GM18909 (cell line): ENCODE data around the gene LY6G6C.
A peak's percentile ranks its signal among the peaks of the same experiment; 100 is the strongest.

Experiments
- ATAC-seq: cut with Tn5 transposase; IDR thresholded peaks from one replicate; pipeline ENCODE4 v1.9.1; 2021; ENCODE audit warnings: mild to moderate bottlenecking; ENCODE audit not compliant: unreplicated experiment, poor library complexity

The LY6G6C gene

DNA sequence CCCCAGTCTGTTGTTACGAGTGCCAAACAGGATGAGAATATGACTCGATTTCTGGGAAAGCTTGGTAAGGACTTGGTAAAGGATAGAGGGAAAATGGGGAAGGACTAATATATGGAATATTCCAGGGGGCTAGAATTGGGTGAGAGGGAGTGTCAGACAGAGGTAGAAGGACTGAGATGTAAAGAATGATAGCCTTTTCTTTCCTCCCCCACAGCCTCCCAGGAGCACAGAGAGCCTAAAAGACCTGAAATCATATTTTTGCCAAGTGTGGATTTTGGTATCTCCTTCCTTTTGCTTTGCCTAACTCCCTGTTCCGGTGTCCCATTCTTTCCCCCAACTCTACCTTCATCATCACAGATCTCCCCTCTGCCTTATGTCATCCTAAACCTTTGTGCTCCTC is 21.3 kb upstream of the LY6G6C start:
- no peak for ATAC-seq

DNA sequence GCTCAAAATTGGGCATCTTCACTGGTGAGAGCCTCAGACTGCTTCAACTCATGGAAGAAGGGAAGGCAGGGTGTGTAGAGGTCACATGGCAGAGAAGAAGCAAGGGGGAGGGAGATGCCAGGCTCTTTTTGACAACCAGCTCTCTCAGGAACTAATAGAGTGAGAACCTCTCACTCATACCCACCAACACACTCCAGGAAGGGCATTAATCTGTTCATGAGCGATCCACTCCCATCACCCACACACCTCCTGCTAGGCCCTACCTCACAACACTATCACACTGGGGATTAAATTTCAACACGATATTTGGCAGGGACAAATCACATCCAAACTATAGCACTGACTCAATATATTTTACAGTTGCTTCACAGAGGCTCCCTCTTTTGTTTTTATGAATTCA is 20.3 kb upstream of the LY6G6C start:
- no peak for ATAC-seq

GRCh38 chr6:31740397-31741223 is 19.1 kb upstream of the LY6G6C start:
- ATAC-seq: peak; percentile 1

GRCh38 chr6:31739639-31740396 is 18.3 kb upstream of the LY6G6C start, which contains the start of gene MSH5:
MSH5 (plus strand) TSS chr6:31740005; CDS start chr6:31740467, 462 bp downstream.
- ATAC-seq: peak; percentile 73

GRCh38 chr6:31737991-31738979 is 16.7 kb upstream of the LY6G6C start:
- no peak for ATAC-seq

- ATAC-seq: no peak
These were observed 15.9 kb upstream of the LY6G6C start for GRCh38 chr6:31737315-31737990.

DNA sequence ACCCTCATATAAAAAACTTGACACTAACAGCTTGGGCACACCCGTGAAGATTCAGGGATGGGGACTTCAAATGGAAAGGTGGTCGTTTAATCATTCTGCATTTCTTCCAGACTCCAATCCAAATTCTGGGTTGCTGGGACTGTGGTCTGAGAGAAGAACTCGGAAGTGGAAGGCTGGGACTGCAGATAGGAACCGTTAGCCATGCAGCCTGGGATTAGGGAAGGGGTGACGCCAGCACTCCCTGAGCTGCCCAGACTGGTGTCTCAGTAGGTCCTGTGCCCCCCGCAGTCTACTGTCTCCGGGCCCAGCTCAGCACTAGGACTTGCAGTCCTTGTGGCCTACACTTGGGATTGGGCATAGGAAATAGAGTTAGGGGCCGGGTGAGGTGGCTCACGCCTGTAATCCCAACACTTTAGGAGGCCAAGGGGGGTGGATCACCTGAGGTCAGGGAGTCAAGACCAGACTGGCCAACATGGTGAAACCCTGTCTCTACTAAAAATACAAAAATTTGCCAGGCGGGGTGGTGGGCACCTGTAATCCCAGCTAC is 15.3 kb upstream of the LY6G6C start:
- no peak for ATAC-seq

DNA sequence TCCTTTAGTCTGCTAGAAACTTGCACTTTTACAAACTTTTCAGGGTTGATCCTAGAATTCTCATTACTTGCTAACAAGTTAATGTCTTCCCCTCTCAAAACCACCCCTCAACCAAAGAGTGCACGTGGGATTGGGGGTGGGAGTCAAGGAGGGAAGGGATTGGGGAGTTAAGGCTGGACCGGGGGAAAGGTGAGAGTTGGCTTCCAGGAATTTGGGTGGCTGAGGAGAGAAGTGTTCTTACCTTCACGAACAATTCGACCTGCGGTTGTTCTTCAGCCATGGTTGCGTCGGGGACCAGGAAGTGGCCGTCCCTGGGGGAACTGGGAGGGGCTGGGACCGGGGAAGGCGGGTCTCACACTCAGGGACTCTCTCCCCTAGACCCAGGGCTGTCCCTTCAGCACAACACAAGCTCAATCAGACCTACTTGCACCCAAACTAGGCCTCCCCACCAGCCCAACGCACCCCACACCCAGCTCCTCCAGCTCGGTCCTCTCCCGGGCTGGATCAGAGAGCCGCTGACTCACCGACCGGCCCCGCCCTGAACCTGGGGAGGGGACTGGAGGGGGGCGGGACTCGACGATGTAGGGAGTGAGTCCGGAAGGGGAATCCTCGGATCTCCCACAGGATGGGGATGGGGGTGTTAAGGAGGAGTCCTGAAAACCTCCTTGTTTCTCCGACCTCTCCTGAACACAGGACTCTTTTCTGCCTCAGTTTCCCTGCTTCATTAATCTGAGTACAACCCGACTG is 14.6 kb upstream of the LY6G6C start, which contains the start of gene CLIC1:
Gene CLIC1, minus strand, starts transcription at position 510 of the 747 bp plus-strand sequence. Its CDS starts 230 bp downstream, at position 280.
- peak; percentile 19 for ATAC-seq

- ATAC-seq: peak; percentile 37
These were observed 13.4 kb upstream of the LY6G6C start for GRCh38 chr6:31734821-31735406.

DNA sequence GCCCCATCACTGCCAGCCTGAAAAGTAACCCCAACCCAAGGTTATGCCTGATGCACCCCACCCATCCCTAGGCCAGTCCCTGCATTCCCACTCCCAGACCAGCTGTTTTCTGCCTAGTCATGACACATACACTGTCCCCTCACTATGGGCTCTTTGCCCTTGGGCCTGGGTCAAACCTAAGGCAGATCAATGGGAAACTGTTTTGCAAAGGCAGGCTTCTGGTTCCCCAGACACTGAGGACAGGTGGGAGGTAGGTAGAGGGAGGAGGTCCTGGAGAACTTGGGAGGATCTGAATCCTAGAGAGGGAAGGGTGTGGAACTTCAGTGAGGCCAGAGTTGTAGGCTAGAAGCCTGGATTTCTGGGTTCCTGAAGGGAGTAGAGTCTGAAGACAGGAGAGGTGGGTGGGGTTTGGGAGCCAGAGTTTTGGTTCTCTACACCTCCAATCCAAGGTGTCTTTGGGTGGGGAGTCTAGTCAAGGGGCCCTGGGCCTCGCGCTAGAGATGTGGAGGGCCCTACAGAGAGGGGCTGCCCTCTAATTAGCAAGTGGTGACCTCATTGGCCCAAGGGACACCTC is 12.8 kb upstream of the LY6G6C start:
- no peak for ATAC-seq

- no peak for ATAC-seq
These were observed 12.2 kb upstream of the LY6G6C start for GRCh38 chr6:31733734-31734133.

- ATAC-seq: no peak
These were observed 10.5 kb upstream of the LY6G6C start for GRCh38 chr6:31732029-31732428.

DNA sequence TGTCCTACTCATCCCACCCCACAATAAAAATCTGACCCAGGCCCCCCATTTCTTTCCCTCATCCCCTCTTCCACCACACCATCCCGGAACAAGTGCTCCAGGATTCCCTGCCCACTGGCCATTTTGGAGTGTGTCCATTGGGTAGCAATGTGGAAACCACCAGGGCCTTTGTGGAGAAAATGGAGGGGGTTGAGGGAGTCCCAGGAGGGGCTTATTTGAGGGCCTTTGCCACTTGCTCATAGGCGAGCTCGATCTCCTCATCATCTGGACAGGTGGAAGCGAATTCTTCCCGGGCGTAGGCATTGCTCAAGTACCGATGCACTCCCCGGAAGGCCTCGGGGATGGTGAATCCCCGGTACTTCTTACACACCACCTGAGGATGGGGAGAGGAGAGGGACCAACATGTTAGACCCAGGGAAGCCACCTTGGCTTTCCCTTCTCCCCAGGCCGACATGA is 9.1 kb upstream of the LY6G6C start:
- no peak for ATAC-seq

- ATAC-seq: peak; percentile 32
These were observed 8.6 kb upstream of the LY6G6C start for GRCh38 chr6:31729979-31730630.

GRCh38 chr6:31729515-31729978 is 8.0 kb upstream of the LY6G6C start:
- peak; percentile 43 for ATAC-seq

DNA sequence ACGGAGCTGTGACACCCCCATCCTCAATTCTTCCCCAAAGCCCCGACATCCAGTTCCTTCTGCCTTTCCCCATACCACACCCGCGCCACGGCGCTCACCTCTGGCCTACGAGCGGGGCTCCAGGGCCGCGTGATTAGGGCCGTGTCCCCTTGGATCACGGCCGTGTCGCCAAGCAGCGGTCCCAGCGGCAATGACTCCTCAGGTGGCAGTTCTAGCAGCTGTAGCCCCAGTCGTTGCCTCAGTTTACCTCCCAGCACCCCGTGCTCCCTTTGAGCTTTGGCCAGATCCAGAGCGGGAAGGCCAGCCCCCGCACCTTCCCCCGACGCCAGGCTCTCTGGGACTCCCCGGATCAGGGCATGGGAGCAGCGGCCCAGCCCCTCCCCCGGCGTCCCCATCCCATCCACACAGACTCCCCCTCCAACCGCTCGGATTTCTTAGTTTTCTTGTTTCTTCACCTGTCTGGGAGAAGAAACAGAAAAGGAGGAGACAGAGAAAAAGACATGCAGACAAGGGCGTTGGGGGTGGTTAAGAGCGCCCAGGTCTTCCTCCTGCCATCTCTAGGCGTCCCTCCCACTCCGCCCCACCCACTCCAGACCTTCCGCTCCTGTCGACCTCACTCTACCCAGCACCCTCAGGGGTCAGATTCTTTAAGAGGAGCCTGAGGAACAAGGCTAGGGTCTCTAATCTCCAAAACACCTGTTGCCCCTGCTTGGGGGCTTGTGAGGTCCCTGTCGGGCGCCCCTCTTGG is 7.4 kb upstream of the LY6G6C start, which contains the start of gene DDAH2:
Gene DDAH2, minus strand, starts transcription at position 533 of the 748 bp plus-strand sequence. Its CDS starts 138 bp downstream, at position 395.
- ATAC-seq: peak; percentile 9
